ENCODE measurements around the gene BCL2.
"Not testable (repeated sequence)": the region's sequence is repeated elsewhere in the genome, so short reads cannot be mapped to it uniquely, and the experiment has no call there.

BCL2 gene

DNA sequence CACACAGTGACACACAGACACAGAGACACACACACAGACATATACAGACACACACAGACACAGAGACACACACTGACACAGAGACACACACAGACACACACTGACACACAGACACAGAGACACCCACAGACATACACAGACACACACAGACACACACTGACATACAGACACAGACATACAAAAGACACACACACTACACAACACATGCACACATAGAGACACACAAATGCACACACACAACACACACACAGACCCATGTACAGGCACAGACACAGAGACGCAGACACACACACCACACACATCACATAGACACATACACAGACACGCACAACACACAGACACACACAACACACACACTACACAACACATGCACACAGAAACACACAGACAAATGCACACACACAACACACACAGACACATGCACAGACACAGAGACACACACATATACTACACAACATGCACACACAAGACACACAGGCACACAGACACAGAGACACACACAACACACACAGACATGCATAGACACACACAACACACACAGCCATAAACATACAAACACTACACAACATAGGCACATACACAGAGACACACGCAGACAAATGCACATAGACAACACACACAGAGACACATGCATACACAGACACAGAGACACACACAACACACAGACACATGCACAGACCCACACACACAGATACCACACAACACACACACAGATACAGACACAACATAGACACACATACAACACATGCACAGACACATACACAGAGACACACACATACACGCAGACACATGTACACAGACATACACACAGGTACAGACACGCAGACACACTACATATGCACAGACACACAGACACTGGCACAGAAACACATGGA lies 120.5 kb downstream of the BCL2 start:
- DNase-seq (ENCODE audit: low read depth), result no peak

DNA sequence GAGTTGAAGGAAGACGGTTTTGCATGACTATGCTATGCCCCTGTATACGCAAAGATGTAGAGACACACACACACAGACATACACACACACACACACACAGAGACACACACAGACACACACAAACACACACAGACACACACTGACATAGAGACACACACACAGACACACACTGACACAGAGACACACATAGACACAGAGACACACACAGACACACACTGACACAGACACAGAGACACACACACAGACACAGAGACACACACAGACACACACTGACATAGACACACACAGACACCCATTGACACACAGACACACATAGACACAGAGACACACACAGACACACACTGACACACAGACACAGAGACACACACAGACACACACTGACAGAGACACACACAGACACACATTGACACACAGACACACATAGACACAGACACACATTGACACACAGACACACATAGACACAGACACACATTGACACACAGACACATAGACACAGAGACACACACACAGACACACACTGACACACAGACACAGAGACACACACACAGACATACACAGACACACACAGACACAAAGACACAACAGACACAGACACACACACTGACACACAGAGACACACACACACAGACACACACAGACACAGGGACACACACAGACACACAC lies 121.3 kb downstream of the BCL2 start:
- DNase-seq (ENCODE audit: low read depth), result no peak

DNA sequence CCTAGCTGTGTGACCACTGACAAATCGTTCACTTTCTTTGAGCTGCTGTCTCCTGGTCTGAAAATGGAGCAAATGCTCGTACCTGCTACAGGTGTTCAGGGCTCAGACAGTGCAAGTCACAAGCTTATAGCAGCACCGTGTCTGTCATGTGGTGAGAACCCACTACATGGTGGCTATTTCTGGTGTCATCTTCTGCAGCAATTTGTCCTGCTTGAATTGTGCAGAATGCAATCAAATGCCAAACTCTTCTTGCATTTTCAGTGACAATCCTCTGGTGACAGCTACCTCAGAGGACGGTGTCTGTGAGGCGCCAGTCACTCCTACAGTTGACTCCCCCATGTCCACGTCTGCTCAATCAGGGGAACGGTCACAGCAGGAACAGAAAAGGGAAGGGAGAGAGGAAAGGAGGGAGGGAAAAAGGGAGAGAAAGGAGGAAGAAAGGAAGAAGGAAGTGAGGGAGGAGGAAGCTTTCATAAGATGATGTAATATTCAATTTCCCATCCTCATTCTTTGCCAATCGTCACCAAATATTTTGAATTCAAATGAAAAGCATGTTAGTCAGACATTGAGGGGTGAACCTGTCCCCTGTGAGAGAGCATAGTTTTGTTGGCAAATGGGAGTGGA lies 122.2 kb downstream of the BCL2 start:
- DNase-seq (ENCODE audit: low read depth), result no peak

DNA sequence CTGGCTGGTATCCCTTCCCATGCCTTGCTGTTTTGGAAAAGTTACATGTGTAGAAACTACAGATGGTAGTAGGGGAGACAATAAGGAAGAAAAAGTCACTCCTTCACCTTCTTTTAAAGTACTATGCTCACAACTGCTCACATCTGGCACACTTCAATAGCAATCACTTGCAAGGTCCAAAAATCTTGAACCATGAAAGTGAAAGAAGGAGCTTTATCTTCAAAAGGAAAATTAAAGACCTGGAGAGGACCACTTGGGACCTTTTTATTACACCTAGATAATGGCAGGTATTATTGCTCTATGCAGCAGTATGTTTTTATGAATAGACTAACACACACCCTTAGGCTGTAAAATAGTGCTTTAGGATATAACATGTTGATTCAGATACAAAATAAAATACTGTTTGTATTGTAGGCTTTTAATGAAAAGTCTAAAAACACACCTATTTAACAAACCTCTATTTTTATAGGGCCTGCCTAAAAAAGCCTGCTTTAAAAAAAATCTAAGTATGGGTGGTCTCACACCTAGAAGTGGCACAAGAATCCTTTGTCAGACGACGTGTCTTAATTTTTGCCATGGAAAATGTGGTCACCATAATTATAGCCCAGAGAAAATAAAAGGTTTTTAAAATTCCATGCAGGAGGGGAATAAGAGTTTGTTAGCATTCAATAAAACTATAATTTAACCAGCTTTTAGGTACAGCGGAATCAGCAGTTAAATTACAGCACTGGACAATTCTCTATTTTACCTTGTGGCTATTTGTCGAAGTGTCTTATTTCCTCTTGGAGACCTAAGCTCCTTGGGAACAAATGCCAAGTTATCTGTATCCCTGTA lies 124.0 kb downstream of the BCL2 start:
- DNase-seq (ENCODE audit: low read depth), result no peak

DNA sequence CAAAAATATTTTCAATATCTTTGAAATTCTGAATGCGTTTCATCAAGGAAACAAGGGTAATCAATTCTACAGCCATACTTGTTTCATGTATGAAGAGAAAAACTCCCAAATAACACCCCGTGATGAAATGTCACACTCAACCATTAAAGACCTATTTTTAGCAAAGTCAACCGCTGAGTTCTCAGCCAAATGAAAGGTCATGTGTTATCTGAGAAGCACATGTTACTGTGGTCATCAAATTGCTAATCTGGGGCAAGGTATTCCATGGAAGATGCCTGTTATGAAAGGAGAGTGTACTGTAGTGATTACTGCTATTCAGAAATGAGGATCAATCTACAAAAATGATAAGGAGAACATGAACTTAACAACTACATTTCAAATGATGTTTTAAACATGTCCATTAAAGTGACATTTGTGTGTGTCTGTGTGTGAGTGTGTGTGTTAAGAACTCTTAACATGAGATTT lies 126.7 kb downstream of the BCL2 start:
- DNase-seq (ENCODE audit: low read depth), result no peak

DNA sequence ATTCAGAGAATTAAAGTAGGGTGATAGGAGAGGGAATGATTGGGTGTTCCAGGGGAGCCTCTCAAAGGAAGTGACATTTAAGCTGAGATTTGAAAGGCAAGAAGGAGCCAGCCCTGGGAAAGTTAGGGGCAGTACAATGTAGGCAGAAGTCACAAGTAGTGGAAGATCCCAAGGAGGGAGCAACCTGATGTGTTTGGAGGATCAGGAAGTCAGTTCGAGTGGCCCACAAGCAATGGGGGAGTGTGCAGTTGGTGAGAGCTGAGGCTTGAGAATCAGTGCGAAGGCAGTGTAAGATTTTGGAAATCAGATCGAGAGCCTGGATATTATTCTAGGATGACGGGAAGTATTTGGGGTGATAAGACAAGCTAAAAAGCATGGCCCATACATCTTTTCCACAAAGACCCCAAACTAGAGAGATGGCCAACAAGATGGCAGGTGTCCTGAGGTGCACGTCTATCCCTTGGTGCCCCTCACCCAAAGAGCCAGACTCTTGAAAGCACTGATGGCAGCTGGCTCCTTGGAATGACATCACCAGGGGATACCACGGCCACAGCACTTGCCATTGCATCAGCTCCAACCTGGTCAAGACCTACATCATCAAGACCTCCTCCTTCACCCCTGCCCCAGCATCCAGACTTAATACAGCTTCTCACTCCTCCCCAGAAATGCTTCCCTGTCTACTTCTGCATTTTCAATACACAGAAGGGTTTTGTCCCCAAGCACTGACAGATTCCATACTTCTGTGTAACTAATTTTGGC lies 127.3 kb downstream of the BCL2 start:
- no peak for DNase-seq (ENCODE audit: low read depth)

DNA sequence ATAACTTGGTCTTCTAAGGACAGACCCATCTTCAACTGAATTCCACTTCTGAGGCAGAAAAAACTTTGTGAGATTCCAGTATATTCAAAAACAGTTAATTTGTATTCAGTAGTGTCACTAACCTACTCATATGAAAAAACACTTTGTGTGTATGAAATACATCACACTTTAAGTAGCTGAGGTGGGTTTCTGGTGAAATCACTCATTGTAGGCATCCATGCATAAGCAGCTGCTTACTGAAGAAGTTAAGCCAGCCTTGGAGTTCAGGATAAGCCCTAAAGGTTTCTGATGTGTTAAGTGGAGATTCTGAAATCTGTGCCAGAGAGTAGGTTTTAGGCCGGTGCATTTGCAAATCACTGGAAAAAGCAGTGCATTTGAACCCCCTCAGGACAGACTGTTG lies 128.2 kb downstream of the BCL2 start:
- no peak for DNase-seq (ENCODE audit: low read depth)

DNA sequence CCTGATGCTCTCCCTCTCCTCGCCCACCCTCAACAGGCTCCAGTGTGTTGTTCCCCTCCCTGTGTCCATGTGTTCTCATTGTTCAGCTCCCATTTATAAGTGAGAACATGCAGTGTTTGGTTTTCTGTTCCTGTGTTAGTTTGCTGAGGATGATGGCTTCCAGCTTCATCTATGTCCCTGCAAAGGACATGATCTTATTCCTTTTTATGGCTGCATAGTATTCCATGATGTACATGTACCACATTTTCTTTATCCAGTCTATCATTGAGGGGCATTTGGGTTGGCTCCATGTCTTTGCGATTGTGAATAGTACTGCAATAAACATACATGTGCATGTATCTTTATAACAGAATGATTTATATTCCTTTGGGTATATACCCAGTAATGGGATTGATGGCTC lies 128.7 kb downstream of the BCL2 start:
- DNase-seq (ENCODE audit: low read depth), result not testable (repeated sequence)

DNA sequence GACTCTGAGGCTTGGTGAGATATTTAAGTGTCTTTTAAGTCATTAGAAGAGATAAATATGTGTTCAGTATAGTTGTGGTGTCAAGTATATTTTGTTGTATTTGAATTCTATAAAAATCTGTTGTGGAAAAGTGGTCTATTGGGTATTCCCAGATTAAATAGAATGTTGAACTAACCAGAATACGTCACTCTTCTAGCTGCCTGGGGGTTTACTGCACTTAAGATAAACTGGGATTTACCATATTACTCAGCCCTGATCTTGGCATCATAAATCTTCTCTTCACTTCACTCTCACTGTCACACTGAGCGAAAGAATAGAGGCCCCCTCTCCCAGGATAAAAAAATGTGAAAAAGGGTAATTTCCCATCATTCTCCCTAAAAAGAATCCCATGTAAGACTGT lies 129.8 kb downstream of the BCL2 start:
- DNase-seq (ENCODE audit: low read depth), result no peak

DNA sequence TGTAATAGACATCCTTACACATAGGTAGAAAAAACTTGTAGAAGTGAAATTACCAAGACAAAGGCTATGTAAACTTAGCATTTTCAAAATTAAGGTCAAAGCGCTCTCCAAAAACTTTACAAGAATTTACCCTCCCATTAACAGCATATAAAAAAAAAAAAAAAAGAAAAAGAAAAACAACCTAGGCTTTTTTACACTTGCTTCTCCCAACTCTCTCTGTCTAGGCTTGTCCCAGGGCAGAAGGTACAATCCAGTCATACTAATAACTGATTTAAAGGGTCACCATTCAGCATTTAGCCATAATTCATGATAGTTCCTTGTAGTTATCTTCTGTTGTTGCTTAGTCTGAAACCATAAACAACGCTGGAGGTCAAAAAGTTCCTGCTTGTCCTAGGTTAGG lies 130.5 kb downstream of the BCL2 start:
- DNase-seq (ENCODE audit: low read depth), result no peak

DNA sequence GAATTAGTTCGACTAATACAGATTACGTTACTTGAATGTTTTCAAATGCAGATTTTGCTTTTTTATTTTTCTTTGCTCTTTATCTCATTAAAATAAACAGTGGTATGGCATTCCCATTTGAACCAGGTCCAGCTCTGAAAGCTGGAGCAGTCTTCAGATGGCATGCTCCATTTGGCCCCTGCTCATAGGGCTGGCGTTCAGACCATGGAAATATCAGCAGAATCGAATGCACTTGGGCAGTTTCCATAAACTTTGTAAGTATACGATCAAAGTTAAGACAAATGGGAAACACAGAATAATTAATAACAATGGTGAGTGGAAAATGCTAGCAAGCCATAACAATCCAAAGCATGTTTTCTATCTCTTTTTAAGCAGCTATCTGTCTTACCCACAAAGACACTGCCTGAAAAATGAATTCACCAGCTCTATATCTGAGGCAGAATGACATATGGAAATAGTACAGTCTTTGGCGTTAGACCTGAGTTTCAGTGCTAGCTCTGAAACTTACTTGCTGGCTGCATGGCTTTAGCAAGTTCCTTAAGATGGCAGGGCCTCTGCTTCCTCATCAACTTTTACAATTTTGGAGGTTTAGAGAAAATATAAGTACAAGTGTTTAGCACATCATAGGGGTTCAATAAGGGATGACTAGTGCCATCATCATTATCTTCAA lies 131.6 kb downstream of the BCL2 start:
- DNase-seq (ENCODE audit: low read depth), result no peak

DNA sequence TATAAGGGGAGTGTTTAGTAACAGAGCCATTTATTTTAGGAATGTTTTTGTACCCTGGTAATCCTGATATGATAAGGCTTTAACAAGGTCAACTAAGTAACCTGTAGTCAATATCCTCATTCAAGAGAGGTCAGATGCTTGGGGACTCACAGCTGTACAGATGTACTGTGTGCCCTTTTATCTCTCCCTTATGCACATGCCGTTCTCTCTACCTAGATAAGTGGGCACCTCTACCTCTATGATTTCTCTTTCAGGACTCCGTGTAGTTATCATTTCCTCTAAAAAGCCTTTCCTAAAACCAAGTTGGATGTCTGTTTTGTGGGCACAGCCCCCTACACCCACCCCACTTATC lies 132.4 kb downstream of the BCL2 start:
- DNase-seq (ENCODE audit: low read depth), result no peak

DNA sequence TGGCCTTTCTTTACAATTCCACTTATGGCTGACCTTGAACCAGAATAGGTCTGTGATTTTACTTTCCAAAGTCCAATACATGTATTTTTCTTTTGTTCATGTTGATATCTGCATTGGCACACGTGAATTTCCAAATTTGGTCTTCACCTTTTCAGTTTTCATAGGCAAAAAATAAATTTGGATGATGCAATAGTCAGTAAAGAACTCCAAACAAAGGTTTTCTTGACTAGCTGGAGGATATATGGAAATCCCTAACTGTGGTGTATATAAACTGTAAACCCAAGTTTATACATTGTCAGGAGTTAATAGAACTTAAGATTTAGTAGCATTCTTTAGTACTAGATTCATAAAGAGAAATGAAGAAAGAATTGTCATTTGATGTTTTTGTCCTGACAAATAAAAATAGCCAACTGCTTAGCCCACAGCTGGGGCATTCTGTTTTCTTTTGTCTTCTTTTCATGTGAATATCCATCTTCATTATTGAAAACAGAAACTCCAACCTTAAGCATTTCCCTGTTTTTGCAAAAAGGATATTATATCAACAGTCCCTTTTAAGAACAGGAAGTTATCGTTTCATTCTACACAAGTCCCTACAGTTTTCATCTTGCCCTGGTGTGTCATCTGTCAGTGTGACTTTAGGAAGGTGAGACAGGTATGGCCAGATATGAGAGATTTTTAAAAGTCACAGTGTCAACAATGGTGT lies 132.9 kb downstream of the BCL2 start:
- DNase-seq (ENCODE audit: low read depth), result no peak

DNA sequence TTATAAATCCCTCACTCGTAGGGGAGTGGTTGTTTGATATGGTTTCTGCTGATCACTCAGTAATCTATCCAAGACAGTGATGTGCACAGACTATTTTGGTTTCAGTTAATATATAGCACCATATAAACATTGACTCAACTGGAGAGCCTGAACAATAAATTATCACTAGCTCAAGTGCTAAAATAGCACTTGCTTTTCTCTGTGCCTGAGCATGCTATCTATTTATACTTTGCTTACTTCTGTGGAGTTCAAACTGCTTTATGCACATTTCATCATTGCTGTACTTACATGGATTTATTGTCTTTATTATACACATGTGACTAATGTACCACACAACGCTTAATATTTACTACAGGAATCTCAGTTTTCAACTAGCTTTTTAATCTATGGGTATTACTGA lies 133.6 kb downstream of the BCL2 start:
- no peak for DNase-seq (ENCODE audit: low read depth)

DNA sequence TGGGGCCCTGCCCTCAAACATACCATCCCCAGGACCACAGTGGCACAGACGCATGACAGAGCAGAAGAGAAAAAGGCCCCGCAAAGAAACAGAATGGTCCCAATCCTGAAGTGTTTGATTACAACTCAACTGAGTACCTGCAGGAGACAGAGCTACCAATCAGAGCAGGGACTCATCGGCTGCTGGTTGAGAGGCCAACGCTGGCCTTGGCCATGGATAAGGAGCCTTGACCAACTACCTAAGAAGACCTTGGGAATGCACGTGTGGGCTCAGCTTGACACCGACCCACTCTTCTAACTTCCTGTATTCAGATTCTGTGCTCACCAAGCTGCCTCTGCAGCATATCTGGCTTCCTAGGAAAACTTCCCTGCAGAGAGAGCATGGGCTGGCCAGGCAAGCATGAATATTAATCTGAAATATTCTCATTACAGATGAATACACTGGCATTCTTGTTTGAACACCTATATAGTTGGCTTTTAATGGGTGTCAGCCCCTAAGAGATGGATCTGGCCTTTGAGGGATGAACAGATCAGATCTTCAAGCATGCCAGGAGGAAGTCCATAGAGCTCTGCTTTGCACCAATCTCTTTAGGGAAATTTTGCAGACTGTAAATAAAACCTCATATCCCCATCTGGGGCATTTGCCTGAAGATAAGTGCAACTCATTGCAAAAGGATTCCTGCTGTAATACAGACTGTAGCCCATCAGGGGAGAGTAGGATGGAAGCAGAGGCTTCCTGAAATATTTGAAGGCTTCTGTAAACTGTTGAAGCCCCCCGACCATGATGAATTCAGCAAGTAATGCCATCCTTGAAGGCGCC lies 135.4 kb downstream of the BCL2 start:
- DNase-seq (ENCODE audit: low read depth), result no peak

DNA sequence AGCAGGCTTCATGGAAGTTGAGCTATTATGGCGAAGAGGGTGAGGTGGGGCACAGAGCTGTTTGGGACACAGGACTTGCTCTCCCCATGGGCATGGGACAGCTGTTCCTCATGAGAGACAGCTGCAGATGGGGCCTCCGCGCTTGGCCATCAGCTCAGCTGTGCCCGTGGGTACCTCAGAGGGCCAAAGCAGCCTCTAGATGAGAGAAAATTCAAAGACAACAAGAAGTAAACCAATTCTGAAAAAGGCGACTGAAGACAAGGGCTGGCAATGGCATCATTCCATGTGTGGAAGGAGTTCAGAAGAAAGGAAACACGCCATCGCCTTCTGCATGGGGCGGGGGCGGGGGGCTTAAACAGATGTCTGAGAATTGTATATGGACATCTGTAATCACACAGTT lies 136.2 kb downstream of the BCL2 start:
- no peak for DNase-seq (ENCODE audit: low read depth)

DNA sequence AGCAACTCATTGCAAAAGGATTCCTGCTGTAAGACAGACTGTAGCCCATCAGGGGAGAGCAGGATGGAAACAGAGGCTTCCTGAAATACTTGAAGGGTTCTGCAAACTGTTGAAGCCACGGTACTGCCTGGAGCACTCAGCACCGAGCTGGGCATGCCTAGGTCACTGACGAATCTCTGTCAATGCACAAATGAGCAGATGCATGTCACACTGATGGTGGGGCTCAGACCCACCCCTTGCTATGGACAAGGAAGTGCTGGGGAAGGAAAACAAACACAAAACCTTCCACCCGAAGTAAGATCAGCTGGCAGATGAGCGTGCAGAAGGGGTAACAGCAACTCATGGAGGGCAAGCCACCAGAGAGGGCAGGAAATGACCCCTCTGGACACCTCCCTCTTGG lies 136.7 kb downstream of the BCL2 start:
- no peak for DNase-seq (ENCODE audit: low read depth)

DNA sequence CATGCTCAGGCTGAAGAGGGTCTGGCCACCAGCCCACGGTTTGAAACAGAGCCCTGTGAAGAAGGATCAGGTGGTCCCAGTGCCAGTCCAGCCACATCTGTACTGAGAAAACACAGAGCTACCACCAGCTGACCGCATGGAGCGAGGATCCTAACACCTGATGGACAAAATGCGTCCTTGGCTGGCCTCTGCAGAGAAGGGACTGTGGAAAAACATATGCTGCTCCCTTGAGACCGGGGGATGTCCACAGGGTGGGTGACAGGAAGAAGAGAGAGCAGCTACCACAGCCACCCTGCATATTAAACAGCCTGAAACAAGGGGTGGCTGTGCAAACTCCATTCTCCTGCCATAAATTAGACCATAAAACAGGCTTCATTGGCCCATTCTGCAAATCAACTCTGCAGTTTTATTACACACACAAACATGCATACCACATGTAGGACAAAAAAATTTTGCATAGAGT lies 137.2 kb downstream of the BCL2 start:
- no peak for DNase-seq (ENCODE audit: low read depth)

DNA sequence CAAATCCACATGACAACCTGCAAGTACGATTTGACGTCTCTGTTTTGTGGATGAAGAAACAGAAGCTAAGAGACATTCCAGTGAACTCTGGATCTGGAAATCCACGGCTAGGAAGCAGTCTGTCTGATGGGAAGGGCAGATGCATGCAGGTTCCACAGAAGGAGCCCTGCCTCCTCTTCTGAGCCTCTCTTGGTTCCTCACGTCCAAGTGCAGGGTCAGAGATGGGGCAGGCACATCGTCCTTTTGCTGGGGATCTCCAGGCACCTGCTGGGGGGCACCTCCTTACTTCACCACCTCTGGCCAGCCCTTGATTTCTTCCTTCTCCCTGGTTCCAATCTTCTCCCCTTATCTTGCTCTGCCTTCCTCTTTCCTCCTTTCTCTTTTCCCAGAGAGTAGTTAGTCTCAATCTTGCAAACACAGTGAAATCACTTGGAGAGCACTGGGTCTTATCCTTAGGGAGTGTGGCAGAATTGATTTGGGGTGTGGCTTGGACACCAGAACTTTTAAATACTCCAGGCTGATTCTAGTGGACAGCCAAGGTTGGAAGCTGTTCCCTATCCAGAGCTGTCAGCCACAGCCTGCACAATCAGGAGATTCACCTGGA lies 137.8 kb downstream of the BCL2 start:
- no peak for DNase-seq (ENCODE audit: low read depth)
